Measurements from ENCODE around the gene TBX21.
A peak's percentile ranks its signal among the peaks of the same experiment; 100 is the strongest.

TBX21 gene

GRCh38 chr17:47714773-47715396, 18.2 kb upstream of the TBX21 start:
- no peak for DNase-seq (ENCODE audit: low read depth in 2 of 2)

- no peak for DNase-seq (ENCODE audit: low read depth in 2 of 2)
These were observed 17.2 kb upstream of the TBX21 start for GRCh38 chr17:47715669-47716325.

- DNase-seq (ENCODE audit: low read depth in 2 of 2), result no peak
These were observed 16.7 kb upstream of the TBX21 start for GRCh38 chr17:47716375-47716774.

GRCh38 chr17:47717261-47717697, 15.8 kb upstream of the TBX21 start:
- DNase-seq (ENCODE audit: low read depth in 2 of 2), result no peak

GRCh38 chr17:47717979-47718621, 14.9 kb upstream of the TBX21 start:
- DNase-seq (ENCODE audit: low read depth in 2 of 2), result no peak

- no peak for DNase-seq (ENCODE audit: low read depth in 2 of 2)
These were observed 14.2 kb upstream of the TBX21 start for GRCh38 chr17:47718634-47719405.

- DNase-seq (ENCODE audit: low read depth in 2 of 2), result no peak
These were observed 13.5 kb upstream of the TBX21 start for GRCh38 chr17:47719411-47720152.

- DNase-seq (ENCODE audit: low read depth in 2 of 2), result no peak
These were observed 12.8 kb upstream of the TBX21 start for GRCh38 chr17:47720196-47720595.

- peak; percentile 79 to 81 for DNase-seq (ENCODE audit: low read depth in 2 of 2)
These were observed 12.1 kb upstream of the TBX21 start for GRCh38 chr17:47720754-47721533.

- no peak for DNase-seq (ENCODE audit: low read depth in 2 of 2)
These were observed 11.3 kb upstream of the TBX21 start for GRCh38 chr17:47721725-47722124.

GRCh38 chr17:47724705-47725104, 8.3 kb upstream of the TBX21 start:
- no peak for DNase-seq (ENCODE audit: low read depth in 2 of 2)

GRCh38 chr17:47725446-47726111, 7.5 kb upstream of the TBX21 start:
- DNase-seq (ENCODE audit: low read depth in 2 of 2), result no peak

GRCh38 chr17:47726796-47727703, 6.0 kb upstream of the TBX21 start:
- DNase-seq (ENCODE audit: low read depth in 2 of 2), result no peak

- no peak for DNase-seq (ENCODE audit: low read depth in 2 of 2)
These were observed 5.4 kb upstream of the TBX21 start for GRCh38 chr17:47727704-47728036.

GRCh38 chr17:47728214-47728877, 4.7 kb upstream of the TBX21 start:
- no peak for DNase-seq (ENCODE audit: low read depth in 2 of 2)

GRCh38 chr17:47729476-47729875, 3.6 kb upstream of the TBX21 start:
- no peak for DNase-seq (ENCODE audit: low read depth in 2 of 2)

GRCh38 chr17:47730681-47731080, 2.4 kb upstream of the TBX21 start:
- no peak for DNase-seq (ENCODE audit: low read depth in 2 of 2)

- DNase-seq (ENCODE audit: low read depth in 2 of 2), result no peak
These were observed 1.6 kb upstream of the TBX21 start for GRCh38 chr17:47731396-47731795.

Data from stimulated activated CD8-positive, alpha-beta memory T cell treated with anti-CD3 and anti-CD28 coated beads, Interleukin-2, amount 100 ng/mL, for 1 hour (primary cell).